Endothelial cell of umbilical vein (primary cell): ENCODE measurements around the gene MRPS6. TPM values are rescaled to one million over a fixed set of nuclear protein-coding genes. Genes with fewer than 3 reads are reported as not detected.

Source experiments
- BruUV-seq: library from RNA; stranded (reverse); fragments of 400-500 nt; replicated peaks from 2 replicates; lab custom pipeline; 2021; lab: Mats Ljungman, UMichigan
- CTCF ChIA-PET: fragments of 300-600, 350-600 bp; sonication (Branson Sonifier 250); formaldehyde crosslinking; loops from one replicate; lab custom pipeline; 2021; ENCODE audit warnings: antibody characterized with exemption, inconsistent platforms; lab: Charles Lee
- POLR2A ChIA-PET: fragments of 300-600, 350-600 bp; sonication (Branson Sonifier 250); formaldehyde crosslinking; loops from one replicate; lab custom pipeline; 2021; ENCODE audit warnings: antibody characterized with exemption, inconsistent platforms; lab: Charles Lee
- DNase-seq: peaks from one replicate; pipeline ENCODE4 v3.0.0-alpha.2; 2011; ENCODE audit warnings: low read depth, low spot score
- FAIRE-seq: peaks from 2 replicates; lab custom pipeline; 2011; peaks lifted over from hg19 to GRCh38; lab: Jason Lieb, UNC
- H2AFZ ChIP-seq: 2 replicates; pipeline ENCODE4 v1.6.0; 2012; ENCODE audit warnings: low read depth, low read length, control low read depth, inconsistent platforms
- H3K27ac ChIP-seq: 2 replicates; pipeline ENCODE4 v1.5.1; 2011; ENCODE audit warnings: low read depth, mild to moderate bottlenecking, control low read depth, low read length, moderate library complexity; ENCODE audit not compliant: insufficient read depth
- H3K27me3 ChIP-seq, 2 experiments: 2 replicates each; pipeline versions ENCODE4 v1.6.0 to v1.6.1; 2011; ENCODE audit warnings: low read length in 2 of 2, mixed read lengths in 1 of 2; ENCODE audit not compliant: control insufficient read depth in 2 of 2, insufficient read depth in 2 of 2
- H3K36me3 ChIP-seq, 2 experiments: 2 replicates in 1 of 2; 3 replicates in 1 of 2; pipeline ENCODE4 v1.5.1; 2011; ENCODE audit warnings: low read length in 2 of 2, mild to moderate bottlenecking in 1 of 2, moderate library complexity in 1 of 2; ENCODE audit not compliant: control insufficient read depth in 2 of 2, insufficient read depth in 2 of 2; ENCODE audit errors: extremely low read depth in 1 of 2
- H3K4me1 ChIP-seq: 3 replicates; pipeline ENCODE4 v1.5.1; 2011; ENCODE audit warnings: mild to moderate bottlenecking, low read length; ENCODE audit not compliant: control insufficient read depth, insufficient read depth; ENCODE audit errors: extremely low read depth
- H3K4me2 ChIP-seq: 2 replicates; pipeline ENCODE4 v1.6.1; 2011; ENCODE audit warnings: low read length, control low read depth, mixed read lengths; ENCODE audit not compliant: insufficient read depth
- H3K4me3 ChIP-seq, 3 experiments: fragments of 200-600 bp in 1 of 3; sonication (generic), shearing (Covaris generic) in 1 of 3; replicated peaks in 1 of 3; 2 replicates each; pipeline ENCODE4 v1.5.1; 2011 to 2016; ENCODE audit warnings: control low read depth in 3 of 3, low read length in 3 of 3, mild to moderate bottlenecking in 2 of 3, inconsistent platforms in 1 of 3, low read depth in 1 of 3, moderate library complexity in 1 of 3; ENCODE audit not compliant: insufficient read depth in 1 of 3
- H3K79me2 ChIP-seq: 2 replicates; pipeline ENCODE4 v1.6.0; 2012; ENCODE audit warnings: low read length, inconsistent platforms; ENCODE audit not compliant: control insufficient read depth, insufficient read depth
- H3K9ac ChIP-seq: replicated peaks from 2 replicates; pipeline ENCODE3; 2011; ENCODE audit warnings: low read length, control low read depth; ENCODE audit not compliant: insufficient read depth; ENCODE audit errors: extremely low read depth
- H3K9me1 ChIP-seq: replicated peaks from 3 replicates; pipeline ENCODE4 v1.6.0; 2011; ENCODE audit warnings: mild to moderate bottlenecking, low read length; ENCODE audit not compliant: control insufficient read depth, insufficient read depth; ENCODE audit errors: extremely low read depth
- H3K9me3 ChIP-seq: replicated peaks from 2 replicates; pipeline ENCODE4 v1.5.1; 2012; ENCODE audit warnings: low read length, inconsistent platforms; ENCODE audit not compliant: control insufficient read depth, insufficient read depth
- H4K20me1 ChIP-seq: replicated peaks from 2 replicates; pipeline ENCODE3; 2011; ENCODE audit warnings: mild to moderate bottlenecking, low read length; ENCODE audit not compliant: control insufficient read depth, insufficient read depth; ENCODE audit errors: extremely low read depth
- CTCF ChIP-seq, 2 donors: IDR thresholded peaks; 1 replicate in 1 of 2; 2 replicates in 1 of 2; pipeline ENCODE4 v1.5.1; 2011; ENCODE audit warnings: low read length in 2 of 2, mild to moderate bottlenecking in 2 of 2, moderate library complexity in 2 of 2, control low read depth in 1 of 2, inconsistent platforms in 1 of 2, low read depth in 1 of 2; ENCODE audit not compliant: insufficient read depth in 1 of 2; ENCODE audit errors: extremely low read depth in 1 of 2
- EZH2 ChIP-seq: IDR thresholded peaks from 2 replicates; pipeline ENCODE4 v1.6.1; 2012; ENCODE audit warnings: borderline replicate concordance, low read depth, mild to moderate bottlenecking, moderate library complexity, low read length, inconsistent platforms; ENCODE audit not compliant: severe bottlenecking
- FOS ChIP-seq: IDR thresholded peaks from 2 replicates; pipeline ENCODE4 v1.6.1; 2011; ENCODE audit warnings: mild to moderate bottlenecking, low read length, moderate library complexity, borderline replicate concordance; ENCODE audit not compliant: insufficient read depth
- GATA2 ChIP-seq: IDR thresholded peaks from 2 replicates; pipeline ENCODE4 v1.7.0; 2011; ENCODE audit warnings: low read depth, mild to moderate bottlenecking, moderate library complexity, mixed read lengths, low read length; ENCODE audit not compliant: insufficient read length, insufficient read depth
- JUN ChIP-seq: IDR thresholded peaks from 2 replicates; pipeline ENCODE4 v1.6.1; 2011; ENCODE audit warnings: borderline replicate concordance, low read depth; ENCODE audit not compliant: insufficient read length, insufficient read depth
- MAX ChIP-seq: IDR thresholded peaks from 2 replicates; pipeline ENCODE4 v1.6.1; 2011; ENCODE audit not compliant: insufficient read depth, insufficient read length
- MYC ChIP-seq: IDR thresholded peaks from one replicate; pipeline ENCODE4 v1.6.1; 2011; ENCODE audit warnings: mild to moderate bottlenecking, low read depth, low read length
- POLR2A ChIP-seq: IDR thresholded peaks from 2 replicates; pipeline ENCODE4 v1.6.1; 2012; ENCODE audit warnings: low read depth, mild to moderate bottlenecking, control low read depth, low read length
- POLR2AphosphoS5 ChIP-seq: IDR thresholded peaks from 2 replicates; pipeline ENCODE4 v1.6.1; 2012; ENCODE audit warnings: low read depth, mild to moderate bottlenecking, control low read depth, low read length, moderate library complexity; ENCODE audit not compliant: insufficient read depth
- dilution Hi-C: fragments of 300-500 bp; cut with MboI; formaldehyde crosslinking; loops from one replicate; pipeline ENCODE4 v1.15.0; 2019; ENCODE audit warnings: low sequenced_read_pairs; ENCODE audit not compliant: extremely low pct_ligation_motif_present
- intact Hi-C: fragments of 100-400 bp; cut with micrococcal nuclease; formaldehyde crosslinking; loops from one replicate; pipeline ENCODE4 v1.10.0; 2022
- polyA plus RNA-seq, 4 experiments: library from polyadenylated mRNA; depleted of rRNA in 3 of 4; stranded (reverse) in 3 of 4; unstranded in 1 of 4; fragments of >200 nt; gene quantifications; 2 replicates each; pipeline versions ENCODE4 v1.2.1 to v1.2.3, GENCODE V29; 2011 to 2012; ENCODE audit warnings: missing spikeins in 1 of 4
- total RNA-seq: library from RNA; stranded (reverse); gene quantifications from 2 replicates; pipeline ENCODE4 v1.2.3, GENCODE V29; 2021

Gene MRPS6
- total and polyA plus RNA-seq, 2 donors (not counting 3 experiments of a cell fraction or from before 2014, with no cell fraction given) = 19.8 to 37.2 TPM

- Histone ChIP-seq H3K4me2 (no peak overlapping the region), H3K79me2 (peaks cover 28% of the 10 kb centered on the region), H2AFZ (no peak overlapping the region), H4K20me1 (peaks cover 8% of the 10 kb centered on the region), H3K27ac (no peak overlapping the region), H3K9ac (no peak overlapping the region), H3K9me3 (no peaks in the 10 kb centered on the region), H3K36me3 (peaks cover 0 to 2% of the 10 kb centered on the region in 2 experiments), H3K9me1 (peaks cover 2% of the 10 kb centered on the region), H3K4me1 (peaks cover 16% of the 10 kb centered on the region), H3K4me3 (no peak overlapping the region), H3K27me3 (no peaks in the 10 kb centered on the region)
- intact Hi-C loops (loop anchor here (5.0 kb wide), 2 partner anchors 111 to 169 kb away; no protein-coding TSS in a partner anchor), dilution Hi-C loops (no loop called here)
- POLR2A ChIA-PET = interaction anchor here (1.4 kb wide), 1 partner anchor 9 kb away, joined by 3 read pairs; no protein-coding TSS in a partner anchor
- no peak for DNase-seq
- TF ChIP-seq EZH2 = no peak
- TF ChIP-seq MAX = no peak
- no peak for TF ChIP-seq JUN
- no peak for TF ChIP-seq POLR2A
- TF ChIP-seq MYC = no peak
- no peak for TF ChIP-seq GATA2
- TF ChIP-seq CTCF (IDR thresholded peaks at IDR 0.05; ENCODE audit: extremely low read depth in 1 of 2, insufficient read depth in 1 of 2, low read depth in 1 of 2, low read length in 2 of 2) = no peak
- TF ChIP-seq FOS = no peak
- TF ChIP-seq POLR2AphosphoS5 = no peak
- CTCF ChIA-PET = interaction anchor here (1.2 to 3.8 kb wide), 12 partner anchors 10 to 257 kb away, joined by 3 to 30 read pairs (median 10); partner anchors contain the start of genes MRPS6 and SLC5A3
- FAIRE-seq = no peak
- no TSS peak for BruUV-seq
Observed at GRCh38 chr21:34091032-34091431, 17.7 kb downstream of the MRPS6 start.
